Tibial nerve (tissue), 4 donors: ENCODE data around the gene PAM16. TPM values are rescaled to one million over a fixed set of nuclear protein-coding genes. Genes with fewer than 3 reads are reported as not detected.

Source experiments
- DNase-seq, 2 donors: peaks; one replicate each; pipeline ENCODE4 v3.0.0-alpha.2; 2019; ENCODE audit warnings: low spot score in 2 of 2
- H3K27ac ChIP-seq, 4 donors: fragments of 200-600 bp; sonication (generic) in 3 of 4; one replicate each; pipeline ENCODE4 v1.5.1; 2017 to 2019; ENCODE audit warnings: mild to moderate bottlenecking in 1 of 4
- H3K27me3 ChIP-seq, 2 donors: fragments of 200-600 bp; sonication (generic) in 1 of 2; one replicate each; pipeline versions ENCODE4 v1.5.1 to v1.6.0; 2017 to 2019
- H3K36me3 ChIP-seq, 3 donors: fragments of 200-600 bp; sonication (generic); one replicate each; pipeline ENCODE4 v1.5.1; 2018 to 2019
- H3K4me1 ChIP-seq, 4 donors: fragments of 200-600 bp; sonication (generic) in 3 of 4; one replicate each; pipeline ENCODE4 v1.5.1; 2017 to 2019
- H3K4me3 ChIP-seq, 4 donors: fragments of 200-600 bp; sonication (generic) in 3 of 4; one replicate each; pipeline ENCODE4 v1.5.1; 2017 to 2019; ENCODE audit warnings: mild to moderate bottlenecking in 1 of 4, moderate library complexity in 1 of 4
- H3K9me3 ChIP-seq, 4 donors: fragments of 200-600 bp; sonication (generic) in 3 of 4; one replicate each; pipeline ENCODE4 v1.5.1; 2017 to 2019
- EP300 ChIP-seq, 2 donors: sonication (generic); formaldehyde crosslinking; IDR thresholded peaks; one replicate each; pipeline ENCODE4 v1.6.1; 2017; ENCODE audit warnings: antibody characterized with exemption in 2 of 2, mild to moderate bottlenecking in 1 of 2
- POLR2A ChIP-seq, 2 donors: fragments of 450-650 bp; IDR thresholded peaks; one replicate each; pipeline ENCODE4 v1.6.1; 2017; ENCODE audit warnings: antibody characterized with exemption in 2 of 2, mild to moderate bottlenecking in 2 of 2, moderate library complexity in 2 of 2
- WGBS, 2 donors: methylation state at CpG; one replicate each; pipeline ENCODE4 v1.1.5; 2018; 5-methylcytosine and 5-hydroxymethylcytosine counted together
- total RNA-seq, 4 donors: library from RNA; depleted of rRNA; stranded (reverse); fragments of >200 nt; gene quantifications; one replicate each; pipeline ENCODE4 v1.1.0, GENCODE V29; 2016
- TF ChIP-seq, protein P1 (sequence below), 5 experiments: fragments of 200-600 bp in 3 of 5; fragments of 450-650 bp in 2 of 5; sonication (generic) in 3 of 5; IDR thresholded peaks; one replicate each; pipeline ENCODE4 v1.5.1; 2016 to 2019; ENCODE audit warnings: antibody characterized with exemption in 5 of 5, mild to moderate bottlenecking in 3 of 5, moderate library complexity in 2 of 5

The PAM16 gene
- total RNA-seq, 4 donors from 2014 or later, result 45.1 to 95.1 (median 60.7) TPM

DNA sequence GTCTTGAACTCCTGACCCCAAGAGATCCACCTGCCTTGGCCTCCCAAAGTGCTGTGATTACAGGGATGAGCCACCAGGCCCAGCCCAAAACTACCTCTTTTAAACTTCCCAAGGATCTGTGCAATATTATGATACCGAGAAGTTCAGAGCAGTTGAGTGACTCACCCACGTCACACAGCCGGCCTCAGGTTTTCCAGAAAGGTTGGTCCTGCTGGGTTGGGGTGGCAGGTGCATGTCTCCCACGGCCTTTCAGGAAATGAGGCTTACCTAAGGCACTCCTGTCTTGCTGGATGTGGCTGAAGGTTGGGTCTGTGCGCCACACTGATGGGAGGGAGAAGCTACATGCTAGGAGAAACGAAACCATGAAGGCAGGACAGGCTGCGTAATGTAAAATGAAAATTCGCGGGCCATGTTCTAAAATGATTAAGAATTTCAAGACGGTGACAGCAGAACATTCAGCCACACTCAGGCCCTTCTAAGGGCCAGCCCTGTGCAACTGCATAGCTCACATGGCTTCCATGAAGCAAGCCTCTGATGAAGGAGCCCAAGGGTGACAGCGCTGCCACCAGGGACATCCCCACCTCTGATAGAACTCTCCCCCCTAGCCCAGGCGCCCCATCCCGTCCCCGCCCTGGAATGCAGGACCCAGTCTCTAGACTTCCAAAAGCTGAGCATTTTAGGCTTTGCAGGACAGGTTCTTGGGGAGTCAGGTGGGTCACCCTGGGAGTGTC lies 41.9 kb downstream of the PAM16 start:
- peak overlapping the region in 3 of 4 donors; percentile 48 to 79 (median 74) for H3K27ac ChIP-seq
- no peaks in the 10 kb centered on the region for H3K27me3 ChIP-seq
- H3K4me3 ChIP-seq, result no peak overlapping the region
- 88 to 90% methylated on average over 14 of the region's 14 CpGs for WGBS, 2 donors
- TF ChIP-seq, protein P1, sequence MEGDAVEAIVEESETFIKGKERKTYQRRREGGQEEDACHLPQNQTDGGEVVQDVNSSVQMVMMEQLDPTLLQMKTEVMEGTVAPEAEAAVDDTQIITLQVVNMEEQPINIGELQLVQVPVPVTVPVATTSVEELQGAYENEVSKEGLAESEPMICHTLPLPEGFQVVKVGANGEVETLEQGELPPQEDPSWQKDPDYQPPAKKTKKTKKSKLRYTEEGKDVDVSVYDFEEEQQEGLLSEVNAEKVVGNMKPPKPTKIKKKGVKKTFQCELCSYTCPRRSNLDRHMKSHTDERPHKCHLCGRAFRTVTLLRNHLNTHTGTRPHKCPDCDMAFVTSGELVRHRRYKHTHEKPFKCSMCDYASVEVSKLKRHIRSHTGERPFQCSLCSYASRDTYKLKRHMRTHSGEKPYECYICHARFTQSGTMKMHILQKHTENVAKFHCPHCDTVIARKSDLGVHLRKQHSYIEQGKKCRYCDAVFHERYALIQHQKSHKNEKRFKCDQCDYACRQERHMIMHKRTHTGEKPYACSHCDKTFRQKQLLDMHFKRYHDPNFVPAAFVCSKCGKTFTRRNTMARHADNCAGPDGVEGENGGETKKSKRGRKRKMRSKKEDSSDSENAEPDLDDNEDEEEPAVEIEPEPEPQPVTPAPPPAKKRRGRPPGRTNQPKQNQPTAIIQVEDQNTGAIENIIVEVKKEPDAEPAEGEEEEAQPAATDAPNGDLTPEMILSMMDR (IDR thresholded peaks at IDR 0.05), result no peak
- TF ChIP-seq POLR2A (IDR thresholded peaks at IDR 0.05) (no peak), EP300 (IDR thresholded peaks at IDR 0.05) (no peak)
- no peak for DNase-seq
- H3K4me1 ChIP-seq, result peaks cover 0 to 37% (median 9%) of the 10 kb centered on the region in 4 donors
- no peaks in the 10 kb centered on the region for H3K9me3 ChIP-seq
- no peaks in the 10 kb centered on the region for H3K36me3 ChIP-seq

DNA sequence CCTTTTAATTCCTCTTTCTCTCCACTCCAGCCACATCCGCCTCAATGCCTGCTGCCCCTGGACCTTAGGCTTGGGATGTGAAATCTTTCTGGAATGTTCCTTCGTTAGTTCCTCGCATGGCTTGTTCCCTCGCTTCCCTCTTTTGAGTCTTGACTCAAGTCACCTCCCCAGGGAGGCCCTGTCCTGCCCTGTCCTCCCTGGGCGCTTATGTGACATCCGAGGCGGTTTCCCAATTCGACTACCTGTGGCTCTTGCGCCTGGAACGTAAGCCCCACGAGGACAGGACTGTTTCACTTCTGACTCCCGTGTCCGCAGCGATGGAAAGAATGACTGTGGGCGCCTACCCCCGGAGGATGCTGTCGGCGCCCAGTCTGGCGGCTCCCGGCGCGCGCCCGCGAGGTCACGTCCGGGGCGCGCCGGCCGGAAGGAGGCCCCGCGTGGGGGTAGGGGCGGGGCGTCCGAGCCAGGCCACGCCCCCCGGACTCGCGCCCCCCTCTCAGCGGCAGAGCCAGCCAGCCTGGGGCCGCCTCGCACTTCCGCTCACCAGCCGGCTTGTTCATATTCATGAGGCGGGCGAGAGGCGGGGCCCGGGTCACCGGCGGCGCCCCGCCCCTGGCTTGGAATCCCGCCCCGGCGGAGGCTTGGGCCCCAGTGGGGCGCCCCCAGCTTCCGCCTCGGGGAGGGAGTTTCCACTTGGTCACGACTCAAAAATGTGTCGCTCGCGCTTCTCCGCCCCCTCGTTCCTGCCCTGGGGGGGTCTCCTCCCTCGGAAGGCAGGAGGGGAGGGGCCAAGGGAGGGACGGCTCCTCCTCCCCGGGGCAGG lies 43.7 kb downstream of the PAM16 start:
- Histone ChIP-seq H3K9me3 (no peaks in the 10 kb centered on the region), H3K4me1 (peaks cover 0 to 30% (median 9%) of the 10 kb centered on the region in 4 donors), H3K4me3 (peak overlapping the region; percentile 33 to 59 (median 52)), H3K27ac (peak overlapping the region; percentile 61 to 93 (median 82)), H3K36me3 (no peaks in the 10 kb centered on the region), H3K27me3 (no peaks in the 10 kb centered on the region)
- TF ChIP-seq POLR2A (IDR thresholded peaks at IDR 0.05), result peak in 1 of 2 donors; percentile 9
- peak; percentile 79 to 90 for TF ChIP-seq EP300 (IDR thresholded peaks at IDR 0.05)
- TF ChIP-seq, protein P1 (IDR thresholded peaks at IDR 0.05), result peak in 2 of 5 experiments; percentile 11 to 29
- peak; percentile 78 to 84 for DNase-seq
- WGBS, 2 donors, result 9 to 11% methylated on average over 17 to 35 of the region's 68 CpGs

DNA sequence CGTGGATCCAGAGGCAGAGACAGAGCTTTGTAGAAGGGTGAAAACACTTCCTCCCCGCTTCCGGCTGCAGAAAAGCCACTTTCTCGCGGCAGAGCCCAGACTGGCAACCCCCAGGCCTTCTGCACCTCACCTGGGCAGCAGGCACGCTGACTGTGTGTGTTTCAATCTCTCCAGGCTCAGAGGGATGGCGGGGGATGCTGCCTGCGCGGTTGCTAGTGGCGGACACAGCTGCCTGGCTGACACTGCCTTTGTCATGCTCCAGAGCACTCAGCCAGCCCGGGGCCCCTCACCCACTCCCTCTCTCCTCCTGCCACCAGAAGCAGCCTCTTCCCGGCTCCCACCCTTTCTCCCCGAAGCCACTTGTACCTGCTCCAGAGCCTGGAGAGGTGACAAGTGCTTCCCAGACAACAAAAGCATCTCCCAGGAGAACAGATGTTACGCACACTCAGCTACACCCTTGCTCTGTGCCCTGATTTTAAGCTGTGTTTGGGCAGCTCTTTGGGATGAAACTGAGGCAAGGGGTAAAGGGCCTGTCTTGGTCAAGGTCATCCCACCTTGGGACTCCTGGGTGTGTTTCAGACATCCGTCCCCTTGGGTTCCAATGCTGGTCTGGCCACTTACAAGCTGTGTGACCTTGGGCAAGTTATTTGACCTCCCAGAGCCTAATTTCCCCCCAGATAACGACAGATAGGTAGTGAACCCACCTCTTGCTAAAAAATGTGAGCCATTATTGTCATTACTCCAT lies 44.5 kb downstream of the PAM16 start:
- H3K27ac ChIP-seq, result peak overlapping the region; percentile 61 to 93 (median 82)
- 76 to 79% methylated on average over 8 to 16 of the region's 16 CpGs for WGBS, 2 donors
- no peaks in the 10 kb centered on the region for H3K36me3 ChIP-seq
- peaks cover 0 to 30% (median 9%) of the 10 kb centered on the region in 4 donors for H3K4me1 ChIP-seq
- H3K27me3 ChIP-seq, result no peaks in the 10 kb centered on the region
- no peak for DNase-seq
- H3K9me3 ChIP-seq, result no peaks in the 10 kb centered on the region
- peak overlapping the region in 3 of 4 donors; percentile 33 to 53 (median 52) for H3K4me3 ChIP-seq
- TF ChIP-seq, protein P1 (IDR thresholded peaks at IDR 0.05), result no peak
- no peak for TF ChIP-seq POLR2A (IDR thresholded peaks at IDR 0.05)
- no peak for TF ChIP-seq EP300 (IDR thresholded peaks at IDR 0.05)

DNA sequence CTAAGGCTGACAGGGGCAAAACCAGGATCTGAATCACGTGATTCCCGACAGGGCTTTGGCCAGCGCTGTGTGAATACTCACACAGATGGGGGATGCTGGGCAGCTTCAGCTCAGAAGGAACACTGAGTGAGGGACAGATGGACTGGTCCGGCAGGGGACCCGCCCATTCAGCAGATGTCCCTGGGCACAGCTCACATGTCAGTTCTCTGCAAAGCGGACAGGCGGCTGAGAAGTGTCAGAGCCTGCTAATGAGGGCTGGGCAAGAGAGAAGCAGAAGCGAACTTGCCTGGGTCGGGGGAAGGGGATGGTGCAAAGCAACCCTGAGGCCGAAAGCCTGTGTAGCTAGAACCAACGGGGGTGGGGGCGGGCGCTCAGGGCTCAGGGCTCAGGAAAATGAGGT lies 47.1 kb downstream of the PAM16 start:
- no peak overlapping the region for H3K4me3 ChIP-seq
- H3K27me3 ChIP-seq, result no peaks in the 10 kb centered on the region
- H3K36me3 ChIP-seq, result no peaks in the 10 kb centered on the region
- no peak overlapping the region for H3K27ac ChIP-seq
- no peak for TF ChIP-seq EP300 (IDR thresholded peaks at IDR 0.05)
- no peak for TF ChIP-seq POLR2A (IDR thresholded peaks at IDR 0.05)
- TF ChIP-seq, protein P1 (IDR thresholded peaks at IDR 0.05), result no peak
- H3K9me3 ChIP-seq, result no peaks in the 10 kb centered on the region
- peaks cover 0 to 28% (median 8%) of the 10 kb centered on the region in 4 donors for H3K4me1 ChIP-seq
- no peak for DNase-seq
- WGBS, 2 donors, result 73 to 77% methylated on average over 13 of the region's 13 CpGs
